A549 (cell line): ENCODE data around the gene DIPK2A. TPM values are rescaled to one million over a fixed set of nuclear protein-coding genes. Genes with fewer than 3 reads are reported as not detected.

Experiments used
- ATAC-seq, 2 experiments: fragments of 200-7000 bp in 1 of 2; fragments of >200 bp in 1 of 2; cut with Nextera tagmentation in 1 of 2; cut with Tn5 transposase in 1 of 2; 3 replicates each; pipeline versions ENCODE4 v1.8.0 to v1.9.1; 2018 to 2020; ENCODE audit warnings: mild to moderate bottlenecking in 1 of 2, moderate library complexity in 1 of 2
- CTCF ChIA-PET: fragments of 300-600 bp; sonication (Branson Sonifier 250); formaldehyde crosslinking; extraction: SDS; loops from one replicate; lab custom pipeline; 2021; ENCODE audit warnings: antibody characterized with exemption, inconsistent platforms; lab: Yijun Ruan, JAX
- POLR2A ChIA-PET: fragments of 350-600 bp; formaldehyde crosslinking; extraction: SDS; loops from one replicate; lab custom pipeline; 2021; ENCODE audit warnings: antibody characterized with exemption, inconsistent platforms; lab: Yijun Ruan, JAX
- DNase-seq, 2 experiments: peaks; one replicate each; pipeline versions ENCODE4 v3.0.0 to v3.0.0-alpha.2; 2011 to 2016; ENCODE audit warnings: low read depth in 1 of 2, low spot score in 1 of 2
- FAIRE-seq: peaks from 2 replicates; lab custom pipeline; 2011; peaks lifted over from hg19 to GRCh38; lab: Jason Lieb, UNC
- H3K27ac ChIP-seq, 2 experiments: fragments of >200 bp; sonication (Bioruptor Twin); formaldehyde crosslinking; 3 replicates each; pipeline ENCODE4 v1.5.1; 2016 to 2017
- H3K4me1 ChIP-seq: fragments of >200 bp; sonication (Bioruptor Twin); formaldehyde crosslinking; 3 replicates; pipeline ENCODE4 v1.6.1; 2016
- H3K4me2 ChIP-seq: fragments of >200 bp; sonication (Bioruptor Twin); formaldehyde crosslinking; 3 replicates; pipeline ENCODE4 v1.6.1; 2016
- H3K4me3 ChIP-seq: fragments of >200 bp; sonication (Bioruptor Twin); formaldehyde crosslinking; 3 replicates; pipeline ENCODE4 v1.5.1; 2016
- H3K9me3 ChIP-seq: fragments of >200 bp; sonication (Bioruptor Twin); formaldehyde crosslinking; 3 replicates; pipeline ENCODE4 v1.6.1; 2016
- BCL3 ChIP-seq: fragments of >200 bp; sonication (Bioruptor Twin); formaldehyde crosslinking; IDR thresholded peaks from 3 replicates; pipeline ENCODE4 v1.6.1; 2016
- BHLHE40 ChIP-seq: IDR thresholded peaks from 2 replicates; pipeline ENCODE4 v1.6.1; 2012; ENCODE audit warnings: low read depth, low read length, inconsistent platforms
- CBX2 ChIP-seq: fragments of 200-600 bp; sonication (generic); IDR thresholded peaks from 2 replicates; pipeline ENCODE4 v1.6.1; 2016; ENCODE audit warnings: low read depth, mild to moderate bottlenecking, borderline replicate concordance
- CBX8 ChIP-seq: fragments of 200-600 bp; sonication (generic); IDR thresholded peaks from 2 replicates; pipeline ENCODE4 v1.6.1; 2016
- ELK1 ChIP-seq: fragments of 150-350 bp; IDR thresholded peaks from 2 replicates; pipeline ENCODE4 v1.6.1; 2014; ENCODE audit warnings: low read depth, mild to moderate bottlenecking, low read length
- ESRRA ChIP-seq: fragments of 150-350 bp; IDR thresholded peaks from 2 replicates; pipeline ENCODE4 v1.6.1; 2014; ENCODE audit warnings: mild to moderate bottlenecking, low read length, borderline replicate concordance
- FOSB ChIP-seq: fragments of 250-450 bp; sonication (Bioruptor Pico); IDR thresholded peaks from 2 replicates; pipeline ENCODE4 v1.5.0; 2020; ENCODE audit warnings: mild to moderate bottlenecking, moderate library complexity
- FOSL2 ChIP-seq, 2 experiments: fragments of 450-650 bp in 1 of 2; fragments of >200 bp in 1 of 2; sonication (Bioruptor Twin) in 1 of 2; formaldehyde crosslinking; IDR thresholded peaks; 2 replicates each; pipeline versions ENCODE4 v1.5.0 to v1.6.1; 2016 to 2020; ENCODE audit warnings: mild to moderate bottlenecking in 1 of 2, moderate library complexity in 1 of 2
- FOXS1 ChIP-seq: fragments of 250-450 bp; sonication (Bioruptor Pico); IDR thresholded peaks from 2 replicates; pipeline ENCODE4 v1.5.0; 2020; ENCODE audit warnings: mild to moderate bottlenecking, moderate library complexity
- HDAC2 ChIP-seq: fragments of 200-600 bp; sonication (generic); IDR thresholded peaks from 2 replicates; pipeline ENCODE4 v1.6.1; 2016
- HOXA7 ChIP-seq: fragments of 250-450 bp; sonication (Bioruptor Pico); IDR thresholded peaks from 2 replicates; pipeline ENCODE4 v1.5.0; 2020; ENCODE audit warnings: mild to moderate bottlenecking, moderate library complexity
- HOXB5 ChIP-seq: fragments of 250-450 bp; sonication (Bioruptor Pico); IDR thresholded peaks from 2 replicates; pipeline ENCODE4 v1.5.0; 2020; ENCODE audit warnings: mild to moderate bottlenecking, moderate library complexity
- JUN ChIP-seq, 2 experiments: fragments of >200 bp; sonication (Bioruptor Twin); formaldehyde crosslinking; IDR thresholded peaks; 2 replicates in 1 of 2; 3 replicates in 1 of 2; pipeline ENCODE4 v1.6.1; 2016 to 2017
- JUNB ChIP-seq: fragments of >200 bp; sonication (Bioruptor Twin); formaldehyde crosslinking; IDR thresholded peaks from 2 replicates; pipeline ENCODE4 v1.6.1; 2016
- KDM1A ChIP-seq: fragments of 200-600 bp; sonication (generic); IDR thresholded peaks from 2 replicates; pipeline ENCODE4 v1.6.1; 2016; ENCODE audit warnings: low read depth, mild to moderate bottlenecking
- MAFK ChIP-seq: fragments of 450-650 bp; IDR thresholded peaks from 2 replicates; pipeline ENCODE4 v1.6.1; 2014; ENCODE audit not compliant: partially characterized antibody
- MAX ChIP-seq: IDR thresholded peaks from 2 replicates; pipeline ENCODE4 v1.6.1; 2012
- MYC ChIP-seq: IDR thresholded peaks from 2 replicates; pipeline ENCODE4 v1.6.1; 2012; ENCODE audit warnings: mild to moderate bottlenecking, inconsistent platforms, low read length, improper control_type of control experiment, borderline replicate concordance
- NFE2L2 ChIP-seq: fragments of 150-350 bp; conservative IDR thresholded peaks from 2 replicates; pipeline ENCODE4 v1.6.1; 2014; ENCODE audit warnings: low read length
- NR3C1 ChIP-seq: fragments of >200 bp; sonication (Bioruptor Twin); formaldehyde crosslinking; IDR thresholded peaks from 3 replicates; pipeline ENCODE4 v1.6.1; 2017
- PBX3 ChIP-seq: IDR thresholded peaks from 2 replicates; pipeline ENCODE4 v1.6.1; 2012
- POLR2AphosphoS2 ChIP-seq: conservative IDR thresholded peaks from 2 replicates; pipeline ENCODE4 v1.6.1; 2012; ENCODE audit warnings: low read length, improper control_type of control experiment, inconsistent platforms
- RFX5 ChIP-seq: fragments of 450-650 bp; IDR thresholded peaks from 2 replicates; pipeline ENCODE4 v1.7.1; 2014; ENCODE audit warnings: antibody characterized with exemption, mild to moderate bottlenecking, moderate library complexity
- RNF2 ChIP-seq: fragments of 200-600 bp; sonication (generic); IDR thresholded peaks from 2 replicates; pipeline ENCODE4 v1.6.1; 2016; ENCODE audit warnings: low read depth, mild to moderate bottlenecking, antibody characterized with exemption, moderate library complexity, borderline replicate concordance
- SMC3 ChIP-seq: fragments of >200 bp; sonication (Bioruptor Twin); formaldehyde crosslinking; IDR thresholded peaks from 3 replicates; pipeline ENCODE4 v1.6.1; 2018; ENCODE audit warnings: inconsistent platforms
- USF2 ChIP-seq: fragments of 450-650 bp; IDR thresholded peaks from 2 replicates; pipeline ENCODE4 v1.6.1; 2014; ENCODE audit warnings: antibody characterized with exemption
- ZSCAN20 ChIP-seq: fragments of 250-450 bp; sonication (Bioruptor Pico); IDR thresholded peaks from 2 replicates; pipeline ENCODE4 v1.8.0; 2022; ENCODE audit warnings: mild to moderate bottlenecking, moderate library complexity
- WGBS: methylation state at CpG from one replicate; pipeline ENCODE4 v1.1.6; 2017; ENCODE audit errors: missing lambda C conversion rate; 5-methylcytosine and 5-hydroxymethylcytosine counted together
- polyA plus RNA-seq, 4 experiments: library from polyadenylated mRNA; depleted of rRNA in 3 of 4; stranded (reverse); fragments of >200 nt; fragmentation: RNase III in 1 of 4; extraction: RNeasy Plus Mini Kit Qiagen cat#74134 plus additional on column Dnase treatment in 1 of 4; gene quantifications; 2 replicates in 3 of 4; 3 replicates in 1 of 4; pipeline ENCODE4 v1.2.3, GENCODE V29; 2011 to 2017

The DIPK2A gene
- polyA plus RNA-seq, 2 of the 4 experiments (the other 2 are of a cell fraction), result 5.7 to 9.8 TPM

- TF ChIP-seq PBX3, result no peak
- TF ChIP-seq ELK1, result no peak
- no peak for TF ChIP-seq MYC
- no peak for TF ChIP-seq NR3C1
- no peak for TF ChIP-seq BHLHE40
- no peak for TF ChIP-seq HOXB5 (CRISPR knock-in tag)
- no peak for TF ChIP-seq CBX8
Observed at GRCh38 chr3:143988306-143988705, 16.7 kb downstream of the DIPK2A start (continued).

- POLR2A ChIA-PET, result no interaction called here
- Histone ChIP-seq H3K4me1 (no peaks in the 10 kb centered on the region), H3K4me3 (no peak overlapping the region), H3K27ac (no peak overlapping the region), H3K9me3 (no peaks in the 10 kb centered on the region), H3K4me2 (no peak overlapping the region)
- FAIRE-seq (no peak), ATAC-seq (no peak), DNase-seq (no peak)
- WGBS, result 97% methylated on average over 7 of the region's 7 CpGs
- TF ChIP-seq KDM1A (no peak), USF2 (no peak), FOSB (no peak), HOXA7 (CRISPR knock-in tag) (no peak), BCL3 (no peak), RFX5 (no peak), FOXS1 (CRISPR knock-in tag) (no peak), CBX2 (no peak), FOSL2 (IDR thresholded peaks at IDR 0.05) (no peak), FOSL2 (CRISPR knock-in tag; IDR thresholded peaks at IDR 0.05) (no peak), RNF2 (no peak), JUNB (no peak), JUN (IDR thresholded peaks at IDR 0.05) (no peak), MAX (no peak), ZSCAN20 (CRISPR knock-in tag) (no peak), SMC3 (no peak), ESRRA (no peak)
- CTCF ChIA-PET, result no interaction called here
Observed at GRCh38 chr3:143989461-143989860, 17.8 kb downstream of the DIPK2A start.

- CTCF ChIA-PET, result no interaction called here
- POLR2A ChIA-PET, result no interaction called here
- Histone ChIP-seq H3K4me3 (no peak overlapping the region), H3K27ac (no peak overlapping the region), H3K4me2 (no peak overlapping the region), H3K9me3 (no peaks in the 10 kb centered on the region), H3K4me1 (no peaks in the 10 kb centered on the region)
- FAIRE-seq (no peak), ATAC-seq (no peak), DNase-seq (no peak)
- TF ChIP-seq POLR2AphosphoS2 (no peak), MAX (no peak), HDAC2 (no peak), MYC (no peak), NFE2L2 (no peak), RFX5 (no peak), ZSCAN20 (CRISPR knock-in tag) (no peak), FOSL2 (IDR thresholded peaks at IDR 0.05) (no peak), FOSL2 (CRISPR knock-in tag; IDR thresholded peaks at IDR 0.05) (no peak), MAFK (no peak), RNF2 (no peak)
- WGBS, result 93% methylated on average over 1 of the region's 1 CpG
Observed at GRCh38 chr3:143991713-143992112, 20.1 kb downstream of the DIPK2A start.
